Nucleus accumbens (tissue), 56 donors: ENCODE data around the gene PIGQ.

Source experiments
- DNase-seq, 56 donors: peaks; one replicate each; lab custom pipeline; 2025; lab: John Stamatoyannopoulos, UW

The PIGQ gene

GRCh38 chr16:533391-534123 lies 36.2 kb upstream of the PIGQ start:
- DNase-seq = peak in 5 of 56 donors; percentile 3 to 51 (median 24)

- no peak for DNase-seq
Observed at GRCh38 chr16:534135-534534, 35.6 kb upstream of the PIGQ start.

GRCh38 chr16:534856-535445 lies 34.8 kb upstream of the PIGQ start:
- DNase-seq = no peak

- DNase-seq = no peak
Observed at GRCh38 chr16:535446-536405, 34.0 kb upstream of the PIGQ start.

GRCh38 chr16:536746-537145 lies 33.0 kb upstream of the PIGQ start:
- DNase-seq = no peak

- no peak for DNase-seq
Observed at GRCh38 chr16:537415-538335, 32.1 kb upstream of the PIGQ start.

- DNase-seq = no peak
Observed at GRCh38 chr16:539901-540530, 29.8 kb upstream of the PIGQ start.

- DNase-seq = no peak
Observed at GRCh38 chr16:540645-541340, 29.0 kb upstream of the PIGQ start.

- DNase-seq = no peak
Observed at GRCh38 chr16:543301-544164, 26.2 kb upstream of the PIGQ start.

- DNase-seq = no peak
Observed at GRCh38 chr16:544517-544916, 25.3 kb upstream of the PIGQ start.

- DNase-seq = peak in 12 of 56 donors; percentile 7 to 48 (median 20)
Observed at GRCh38 chr16:546909-547770, 22.6 kb upstream of the PIGQ start.

- DNase-seq = no peak
Observed at GRCh38 chr16:548586-548985, 21.2 kb upstream of the PIGQ start.

- no peak for DNase-seq
Observed at GRCh38 chr16:549544-550263, 20.1 kb upstream of the PIGQ start.

- no peak for DNase-seq
Observed at GRCh38 chr16:551210-551609, 18.6 kb upstream of the PIGQ start.

GRCh38 chr16:552171-552570 lies 17.6 kb upstream of the PIGQ start:
- no peak for DNase-seq

GRCh38 chr16:553601-554296 lies 16.0 kb upstream of the PIGQ start:
- no peak for DNase-seq
